ENCODE data around the gene SERPINE1. TPM values are rescaled to one million over a fixed set of nuclear protein-coding genes. Genes with fewer than 3 reads are reported as not detected.
A peak's percentile ranks its signal among the peaks of the same experiment; 100 is the strongest.

The SERPINE1 gene
- total and polyA plus RNA-seq, 3 donors from 2014 or later, result 5.6 to 7.6 (median 5.8) TPM

- H3K27me3 ChIP-seq, result no peaks in the 10 kb centered on the region
- intact Hi-C loops (cut with DNase I; ENCODE audit: low total_unique reads), result no loop called here
- peak within 1 kb of the TSS; percentile 89 to 93 for H3K27ac ChIP-seq
- H3K4me3 ChIP-seq, result peak within 1 kb of the TSS; percentile 50 to 83
- H3K4me1 ChIP-seq, result peaks cover 16% of the 10 kb centered on the region
- peak; percentile 91 for DNase-seq
- 1 to 3% methylated on average over 25 to 26 of the region's 26 CpGs for WGBS, 2 donors
- H3K36me3 ChIP-seq (ENCODE audit: low read depth, missing control alignments), result no peaks in the 10 kb centered on the region
- H3K9me3 ChIP-seq, result no peaks in the 10 kb centered on the region
- TF ChIP-seq CTCF (IDR thresholded peaks at IDR 0.05), result no peak
- TF ChIP-seq POLR2A (IDR thresholded peaks at IDR 0.05), result no peak
These were observed 41.5 kb upstream of the SERPINE1 start, which contains the start of gene TRIM56 for GRCh38 chr7:101085162-101085964. TSS of gene TRIM56 (plus strand) at chr7:101085481. CDS start at chr7:101087313, 1,832 bp downstream.

GRCh38 chr7:101087334-101088068, 39.4 kb upstream of the SERPINE1 start:
- DNase-seq, result no peak
- H3K27me3 ChIP-seq, result no peaks in the 10 kb centered on the region
- no peak overlapping the region for H3K27ac ChIP-seq
- no peaks in the 10 kb centered on the region for H3K36me3 ChIP-seq (ENCODE audit: low read depth, missing control alignments)
- WGBS, 2 donors, result 91 to 96% methylated on average over 9 to 33 of the region's 45 CpGs
- H3K4me3 ChIP-seq, result no peak overlapping the region
- TF ChIP-seq POLR2A (IDR thresholded peaks at IDR 0.05) (no peak), CTCF (IDR thresholded peaks at IDR 0.05) (no peak)
- intact Hi-C loops (cut with DNase I; ENCODE audit: low total_unique reads), result no loop called here
- no peaks in the 10 kb centered on the region for H3K9me3 ChIP-seq
- H3K4me1 ChIP-seq, result peaks cover 16% of the 10 kb centered on the region

GRCh38 chr7:101088069-101088425, 38.9 kb upstream of the SERPINE1 start:
- no peaks in the 10 kb centered on the region for H3K9me3 ChIP-seq
- no peak for DNase-seq
- no peaks in the 10 kb centered on the region for H3K36me3 ChIP-seq (ENCODE audit: low read depth, missing control alignments)
- intact Hi-C loops (cut with DNase I; ENCODE audit: low total_unique reads), result no loop called here
- H3K4me1 ChIP-seq, result peaks cover 16% of the 10 kb centered on the region
- no peak for TF ChIP-seq POLR2A (IDR thresholded peaks at IDR 0.05)
- no peak for TF ChIP-seq CTCF (IDR thresholded peaks at IDR 0.05)
- no peaks in the 10 kb centered on the region for H3K27me3 ChIP-seq
- no peak overlapping the region for H3K4me3 ChIP-seq
- WGBS, 2 donors, result 92 to 100% methylated on average over 3 to 20 of the region's 21 CpGs
- no peak overlapping the region for H3K27ac ChIP-seq

GRCh38 chr7:101088858-101089529, 37.9 kb upstream of the SERPINE1 start:
- H3K4me1 ChIP-seq, result peaks cover 16% of the 10 kb centered on the region
- intact Hi-C loops (cut with DNase I; ENCODE audit: low total_unique reads), result no loop called here
- H3K9me3 ChIP-seq, result no peaks in the 10 kb centered on the region
- no peak overlapping the region for H3K27ac ChIP-seq
- no peak overlapping the region for H3K4me3 ChIP-seq
- no peak for DNase-seq
- no peaks in the 10 kb centered on the region for H3K27me3 ChIP-seq
- no peaks in the 10 kb centered on the region for H3K36me3 ChIP-seq (ENCODE audit: low read depth, missing control alignments)
- TF ChIP-seq CTCF (IDR thresholded peaks at IDR 0.05) (no peak), POLR2A (IDR thresholded peaks at IDR 0.05) (no peak)
- WGBS, 2 donors, result 93 to 96% methylated on average over 7 to 41 of the region's 41 CpGs
